Skeletal muscle satellite cell (primary cell): ENCODE measurements around the gene VDAC2.
"Not testable (repeated sequence)": the region's sequence is repeated elsewhere in the genome, so short reads cannot be mapped to it uniquely, and the experiment has no call there.

Experiments
- H3K27me3 ChIP-seq: 2 replicates; pipeline ENCODE4 v1.7.0; 2013; ENCODE audit warnings: low read length; ENCODE audit not compliant: control insufficient read depth, insufficient read depth
- H3K36me3 ChIP-seq: 2 replicates; pipeline ENCODE4 v1.7.0; 2013; ENCODE audit warnings: mild to moderate bottlenecking, control low read depth, low read length; ENCODE audit not compliant: insufficient read depth
- H3K4me1 ChIP-seq: 2 replicates; pipeline ENCODE4 v1.7.0; 2013; ENCODE audit warnings: low read length; ENCODE audit not compliant: control insufficient read depth, insufficient read depth
- H3K4me2 ChIP-seq: 2 replicates; pipeline ENCODE4 v1.7.0; 2013; ENCODE audit warnings: mild to moderate bottlenecking, low read length
- H3K4me3 ChIP-seq: 2 replicates; pipeline ENCODE4 v1.7.0; 2013; ENCODE audit warnings: low read length
- H3K9ac ChIP-seq: 2 replicates; pipeline ENCODE4 v1.7.0; 2013; ENCODE audit warnings: mild to moderate bottlenecking, low read depth, low read length, moderate library complexity
- H3K9me3 ChIP-seq: replicated peaks from 2 replicates; pipeline ENCODE4 v1.7.0; 2013; ENCODE audit warnings: mild to moderate bottlenecking, control low read depth, low read length

The VDAC2 gene

DNA sequence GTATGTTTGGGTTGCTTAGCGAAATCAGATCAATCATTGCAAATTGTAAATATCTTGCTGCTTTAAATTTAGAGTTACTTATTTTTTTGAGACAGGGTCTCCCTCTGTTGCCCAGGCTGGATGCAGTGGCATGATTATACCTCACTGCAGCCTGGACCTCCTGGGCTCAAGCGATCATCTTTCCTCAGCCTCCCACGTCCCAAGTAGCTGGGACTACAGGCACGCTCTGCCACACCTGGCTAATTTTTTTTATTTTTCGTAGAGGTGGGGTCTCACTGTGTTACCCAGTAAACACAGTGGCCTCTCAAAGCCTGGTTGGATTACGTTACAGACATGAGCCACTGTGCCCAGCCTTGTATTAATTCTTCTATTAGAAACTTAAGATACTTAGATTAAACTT is 1.7 kb downstream of the VDAC2 start:
- peak overlapping the region; percentile 99 for H3K4me2 ChIP-seq
- no peaks in the 10 kb centered on the region for H3K27me3 ChIP-seq
- peak overlapping the region; percentile 98 for H3K4me3 ChIP-seq
- H3K36me3 ChIP-seq, result peaks cover 42% of the 10 kb centered on the region
- no peaks in the 10 kb centered on the region for H3K9me3 ChIP-seq
- H3K9ac ChIP-seq, result peak overlapping the region; percentile 98
- peaks cover 35% of the 10 kb centered on the region for H3K4me1 ChIP-seq

DNA sequence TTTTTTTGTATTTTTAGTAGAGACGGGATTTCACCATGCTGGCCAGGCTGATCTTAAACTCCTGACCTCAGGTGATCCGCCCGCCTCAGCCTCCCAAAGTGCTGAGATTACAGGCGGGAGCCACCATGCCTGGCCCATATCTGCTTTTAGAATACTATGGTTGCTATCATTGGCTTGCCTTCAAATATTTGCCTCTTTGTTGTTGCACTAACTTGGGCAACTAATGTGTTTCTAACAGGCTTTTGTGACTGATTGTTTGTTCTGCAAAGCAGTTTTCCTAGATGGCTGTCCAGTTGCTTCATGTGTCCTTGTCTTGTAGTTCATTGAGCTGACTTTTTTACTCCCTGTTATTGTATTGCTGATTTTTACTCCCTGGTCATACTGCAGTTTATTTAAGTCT is 9.7 kb downstream of the VDAC2 start:
- Histone ChIP-seq H3K27me3 (no peaks in the 10 kb centered on the region), H3K4me2 (no peak overlapping the region), H3K9ac (no peak overlapping the region), H3K4me1 (peaks cover 30% of the 10 kb centered on the region), H3K36me3 (peaks cover 87% of the 10 kb centered on the region), H3K9me3 (no peaks in the 10 kb centered on the region), H3K4me3 (no peak overlapping the region)

DNA sequence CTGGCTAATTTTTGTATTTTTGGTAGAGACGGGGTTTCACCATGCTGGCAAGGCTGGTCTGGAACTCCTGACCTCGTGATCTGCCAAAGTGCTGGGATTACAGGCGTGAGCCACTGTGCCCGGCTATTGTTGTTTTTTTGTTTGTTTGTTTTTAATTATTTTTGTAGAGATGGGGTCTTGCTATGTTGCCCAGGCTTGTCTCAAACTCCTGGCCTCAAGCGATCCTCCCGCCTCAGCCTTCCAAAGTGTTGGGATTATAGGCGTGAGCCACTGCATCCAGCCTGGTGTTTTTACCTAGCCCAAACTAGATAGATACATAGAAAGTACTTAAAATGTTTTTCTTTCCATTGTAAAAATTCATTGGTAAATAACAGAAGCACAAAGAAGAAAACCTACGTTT is 10.9 kb downstream of the VDAC2 start:
- not testable (repeated sequence) for H3K4me2 ChIP-seq, H3K4me3 ChIP-seq, H3K9me3 ChIP-seq, H3K27me3 ChIP-seq, H3K9ac ChIP-seq
- peaks cover 85% of the 10 kb centered on the region for H3K36me3 ChIP-seq
- H3K4me1 ChIP-seq, result peaks cover 33% of the 10 kb centered on the region

DNA sequence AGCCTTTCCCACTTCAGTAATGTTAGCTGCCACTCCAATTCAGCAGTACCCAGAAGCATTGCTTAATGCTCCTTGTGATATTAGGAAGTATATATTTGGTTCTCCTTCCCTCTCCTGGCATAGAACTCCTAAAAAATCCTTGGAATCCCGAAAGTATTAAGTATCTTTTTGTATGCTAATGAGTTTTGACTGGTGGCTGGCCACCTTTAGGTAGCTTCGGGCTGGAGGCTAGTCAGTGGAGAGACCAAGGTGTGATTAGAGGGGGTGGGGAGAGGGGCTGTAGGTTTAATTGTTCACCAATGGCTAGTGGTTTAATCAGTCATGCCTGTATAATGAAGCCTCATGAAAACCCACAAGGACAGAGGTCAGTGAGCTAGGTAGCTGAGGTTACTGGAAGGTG is 12.9 kb downstream of the VDAC2 start:
- Histone ChIP-seq H3K4me1 (peaks cover 44% of the 10 kb centered on the region), H3K4me3 (no peak overlapping the region), H3K9me3 (no peaks in the 10 kb centered on the region), H3K9ac (peak overlapping the region; percentile 14), H3K27me3 (no peaks in the 10 kb centered on the region), H3K4me2 (no peak overlapping the region), H3K36me3 (peaks cover 79% of the 10 kb centered on the region)

DNA sequence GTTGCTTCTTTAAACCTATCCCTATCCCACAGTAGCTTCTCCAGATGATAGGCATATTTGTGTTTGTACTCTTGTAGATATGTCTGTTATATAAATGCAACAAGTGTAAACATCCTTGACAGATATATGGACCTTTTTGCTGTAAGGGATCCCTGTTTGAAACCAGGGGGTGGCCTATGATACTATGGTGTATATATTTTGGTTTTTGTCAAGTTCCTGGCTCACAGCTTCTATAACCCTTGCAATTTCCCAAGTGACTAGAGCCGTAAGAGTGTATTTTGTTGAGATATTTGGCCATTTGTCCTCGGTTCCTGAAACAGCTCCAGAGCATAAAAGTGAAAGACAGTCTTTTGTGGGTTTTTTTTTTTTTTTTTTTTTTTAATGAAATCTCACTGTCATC is 15.5 kb downstream of the VDAC2 start:
- H3K4me3 ChIP-seq, result peak overlapping the region; percentile 44
- peaks cover 63% of the 10 kb centered on the region for H3K4me1 ChIP-seq
- no peaks in the 10 kb centered on the region for H3K27me3 ChIP-seq
- peaks cover 78% of the 10 kb centered on the region for H3K36me3 ChIP-seq
- peak overlapping the region; percentile 57 for H3K9ac ChIP-seq
- H3K9me3 ChIP-seq, result no peaks in the 10 kb centered on the region
- peak overlapping the region; percentile 66 for H3K4me2 ChIP-seq

DNA sequence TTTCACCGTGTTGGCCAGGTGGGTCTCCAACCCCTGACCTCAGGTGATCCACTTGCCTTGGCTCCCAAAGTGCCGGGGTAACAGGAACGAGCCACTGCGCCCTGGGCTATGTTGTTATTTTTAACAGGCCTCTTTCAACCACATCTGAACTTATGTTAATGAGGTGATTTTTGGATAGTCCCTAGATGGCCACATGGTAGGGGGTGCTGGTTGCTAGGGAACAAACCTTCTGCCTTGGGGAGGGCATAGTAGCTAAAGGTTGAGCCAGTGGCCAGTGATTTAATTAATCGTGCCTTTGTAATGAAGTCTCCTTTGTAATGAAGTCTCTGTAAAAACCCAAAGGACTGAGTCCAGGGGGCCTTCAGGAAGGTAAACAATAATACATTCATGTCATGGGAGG is 16.1 kb downstream of the VDAC2 start:
- Histone ChIP-seq H3K4me1 (peaks cover 63% of the 10 kb centered on the region), H3K9ac (no peak overlapping the region), H3K36me3 (peaks cover 78% of the 10 kb centered on the region)

DNA sequence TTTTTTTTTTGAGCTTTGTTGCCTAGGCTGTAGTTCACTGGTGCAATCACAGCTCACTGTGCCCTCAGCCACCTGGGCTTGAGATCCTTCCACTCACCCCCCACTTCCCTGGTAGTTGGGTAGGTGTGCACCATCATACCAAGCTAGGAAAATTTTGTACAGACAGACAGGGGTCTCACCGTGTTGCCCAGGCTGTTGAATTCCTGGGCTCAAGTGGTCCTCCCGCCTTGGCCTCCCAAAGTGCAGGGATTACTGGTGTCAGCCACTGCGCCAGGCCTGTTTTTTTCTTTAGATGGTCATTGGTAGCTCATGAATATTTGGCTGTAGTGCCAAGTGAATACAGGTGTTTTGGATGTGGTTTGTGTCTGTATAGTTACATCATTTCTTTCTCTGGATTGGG is 17.7 kb downstream of the VDAC2 start:
- Histone ChIP-seq H3K4me2 (no peak overlapping the region), H3K4me3 (no peak overlapping the region), H3K27me3 (no peaks in the 10 kb centered on the region), H3K36me3 (peaks cover 76% of the 10 kb centered on the region), H3K4me1 (peaks cover 59% of the 10 kb centered on the region), H3K9ac (no peak overlapping the region), H3K9me3 (no peaks in the 10 kb centered on the region)

More for the DNA sequence above, 16.1 kb downstream of the VDAC2 start:
- Histone ChIP-seq H3K4me2 (peak overlapping the region; percentile 16), H3K9me3 (no peaks in the 10 kb centered on the region), H3K27me3 (no peaks in the 10 kb centered on the region), H3K4me3 (no peak overlapping the region)

DNA sequence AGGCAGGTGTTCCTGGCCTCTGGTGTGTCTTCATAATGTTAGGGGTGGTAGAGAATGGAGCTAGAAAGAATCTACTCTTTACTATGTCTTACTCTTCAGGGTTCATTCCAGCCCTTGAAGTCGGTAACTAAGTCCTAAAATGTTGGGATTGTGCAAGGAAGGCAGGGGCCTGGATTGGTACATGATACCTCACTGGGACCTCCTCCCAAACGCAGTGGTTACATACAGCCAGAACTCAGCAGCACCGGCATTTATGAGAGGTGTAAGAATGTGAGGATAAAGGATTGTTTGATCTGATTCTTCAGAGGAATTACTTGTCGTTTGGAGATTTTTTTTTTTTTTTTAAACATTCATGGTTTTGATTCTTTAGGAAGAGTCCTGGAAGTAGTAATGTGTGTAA is 18.2 kb downstream of the VDAC2 start:
- Histone ChIP-seq H3K27me3 (no peaks in the 10 kb centered on the region), H3K36me3 (peaks cover 72% of the 10 kb centered on the region), H3K4me1 (peaks cover 54% of the 10 kb centered on the region), H3K4me2 (no peak overlapping the region), H3K4me3 (no peak overlapping the region), H3K9ac (no peak overlapping the region), H3K9me3 (no peaks in the 10 kb centered on the region)

DNA sequence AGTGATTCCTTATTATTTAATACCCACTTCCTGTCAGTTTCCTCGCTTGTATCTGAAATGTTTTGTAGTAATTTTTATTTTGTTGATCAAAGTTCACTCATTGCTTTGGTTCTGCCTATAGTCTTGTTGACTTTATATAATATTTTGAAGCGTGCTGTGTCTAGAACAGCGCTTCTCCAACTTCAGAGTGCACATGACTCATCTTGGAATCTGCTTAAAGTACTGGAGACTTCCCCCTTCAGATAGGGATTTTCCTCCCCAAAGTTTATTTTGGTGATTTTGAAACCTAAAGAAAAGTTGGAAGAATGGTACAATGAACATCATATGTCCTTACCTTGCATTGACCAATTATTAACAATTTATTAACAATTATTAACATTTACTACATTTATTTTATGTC is 19.4 kb downstream of the VDAC2 start:
- H3K4me2 ChIP-seq, result no peak overlapping the region
- H3K9ac ChIP-seq, result no peak overlapping the region
- no peaks in the 10 kb centered on the region for H3K9me3 ChIP-seq
- H3K4me3 ChIP-seq, result no peak overlapping the region
- no peaks in the 10 kb centered on the region for H3K27me3 ChIP-seq
- H3K36me3 ChIP-seq, result peaks cover 61% of the 10 kb centered on the region
- peaks cover 50% of the 10 kb centered on the region for H3K4me1 ChIP-seq

DNA sequence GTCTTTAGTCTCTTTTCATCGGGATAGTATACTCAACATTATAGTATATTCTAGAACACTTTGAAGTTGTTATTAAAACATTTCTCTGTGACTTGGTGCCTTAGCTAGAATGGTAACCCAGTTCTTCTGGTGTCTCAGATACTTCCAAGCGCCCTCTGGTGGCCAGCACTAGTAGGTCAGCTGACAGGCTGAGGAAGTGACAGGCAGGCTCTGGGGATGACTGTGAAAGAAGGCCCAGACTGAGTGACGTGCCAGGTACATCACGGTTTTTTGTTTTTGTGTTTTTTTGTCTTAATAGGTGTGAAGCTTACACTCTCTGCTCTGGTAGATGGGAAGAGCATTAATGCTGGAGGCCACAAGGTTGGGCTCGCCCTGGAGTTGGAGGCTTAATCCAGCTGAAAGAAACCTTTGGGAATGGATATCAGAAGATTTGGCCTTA is 20.0 kb downstream of the VDAC2 start:
- Histone ChIP-seq H3K4me2 (no peak overlapping the region), H3K4me1 (peaks cover 50% of the 10 kb centered on the region), H3K27me3 (no peaks in the 10 kb centered on the region), H3K36me3 (peaks cover 57% of the 10 kb centered on the region), H3K9me3 (no peaks in the 10 kb centered on the region), H3K4me3 (no peak overlapping the region), H3K9ac (no peak overlapping the region)

DNA sequence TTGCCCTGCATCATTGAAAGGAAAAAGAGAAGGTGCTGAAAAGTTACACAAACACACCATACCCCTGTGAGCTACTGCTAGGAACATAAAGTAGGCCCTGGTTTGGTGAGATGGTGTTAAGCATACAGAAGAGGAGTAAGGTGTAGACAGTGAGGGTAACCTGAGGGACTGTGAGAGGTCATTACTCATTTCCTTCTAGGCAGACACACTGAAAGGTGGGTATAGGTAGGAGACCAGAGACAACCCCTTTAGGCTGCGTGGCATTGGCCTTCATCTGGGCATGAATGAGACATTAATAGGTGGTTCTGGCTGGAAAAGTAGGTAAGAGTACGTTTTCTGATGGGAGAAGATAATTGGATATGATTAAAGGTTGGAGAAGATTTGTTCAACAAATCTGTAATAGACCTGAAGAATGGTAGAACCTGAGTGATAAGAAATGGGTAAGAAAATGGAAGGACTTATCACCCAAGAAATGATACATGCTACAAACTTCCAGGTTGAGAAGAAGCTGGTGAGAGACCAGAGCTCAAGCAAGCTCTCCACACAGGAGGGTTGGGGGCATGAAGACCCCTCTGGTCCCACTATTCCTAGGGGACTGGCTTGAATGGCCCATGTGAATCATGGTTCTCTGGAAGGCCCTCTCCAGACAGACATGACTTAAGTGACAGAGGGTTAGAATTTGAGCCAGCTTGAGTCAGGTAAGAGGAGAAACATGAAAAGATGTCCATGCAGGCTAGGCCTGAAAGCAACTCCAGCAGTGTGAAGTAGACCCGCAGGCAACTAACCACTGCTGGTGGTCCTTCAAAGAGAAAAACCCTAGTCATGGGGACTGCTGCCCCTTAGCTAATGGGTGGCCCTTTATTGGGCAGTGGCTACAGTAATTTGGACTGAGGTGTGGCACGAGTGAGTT is 21.3 kb downstream of the VDAC2 start:
- Histone ChIP-seq H3K36me3 (peaks cover 47% of the 10 kb centered on the region), H3K4me1 (peaks cover 38% of the 10 kb centered on the region), H3K9me3 (no peaks in the 10 kb centered on the region)

More for the DNA sequence above, 21.3 kb downstream of the VDAC2 start:
- Histone ChIP-seq H3K4me3 (no peak overlapping the region), H3K27me3 (no peaks in the 10 kb centered on the region), H3K9ac (no peak overlapping the region), H3K4me2 (no peak overlapping the region)
